Liver (tissue), 9 donors: ENCODE results near the gene NUBPL. TPM values are rescaled to one million over a fixed set of nuclear protein-coding genes. Genes with fewer than 3 reads are reported as not detected.
"Not testable (repeated sequence)": the region's sequence is repeated elsewhere in the genome, so short reads cannot be mapped to it uniquely, and the experiment has no call there.

Experiments used
- DNase-seq: peaks from one replicate; pipeline ENCODE4 v3.0.0-alpha.2; 2017; ENCODE audit warnings: low spot score
- H3K27ac ChIP-seq, 2 donors: one replicate each; pipeline ENCODE4 v1.7.0; 2013; ENCODE audit warnings: inconsistent platforms in 2 of 2, low read length in 2 of 2, control low read depth in 1 of 2, low read depth in 1 of 2, mild to moderate bottlenecking in 1 of 2
- H3K27me3 ChIP-seq, 4 donors: one replicate each; pipeline versions ENCODE4 v1.6.1 to v1.7.0; 2013; ENCODE audit warnings: low read length in 3 of 4, inconsistent platforms in 1 of 4, mild to moderate bottlenecking in 1 of 4, moderate library complexity in 1 of 4; ENCODE audit not compliant: control insufficient read depth in 4 of 4, insufficient read depth in 4 of 4
- H3K36me3 ChIP-seq, 4 donors: one replicate each; pipeline versions ENCODE4 v1.6.1 to v1.7.0; 2013; ENCODE audit warnings: low read length in 3 of 4, mild to moderate bottlenecking in 3 of 4, low read depth in 1 of 4, moderate library complexity in 1 of 4; ENCODE audit not compliant: control insufficient read depth in 4 of 4, insufficient read depth in 3 of 4
- H3K4me1 ChIP-seq, 4 donors: one replicate each; pipeline versions ENCODE4 v1.6.1 to v1.7.0; 2013; ENCODE audit warnings: low read length in 3 of 4, mild to moderate bottlenecking in 3 of 4, moderate library complexity in 1 of 4; ENCODE audit not compliant: control insufficient read depth in 4 of 4, insufficient read depth in 4 of 4
- H3K4me3 ChIP-seq, 3 donors: one replicate each; pipeline versions ENCODE4 v1.6.1 to v1.7.0; 2013; ENCODE audit warnings: low read length in 3 of 3, control low read depth in 1 of 3, low read depth in 1 of 3, mild to moderate bottlenecking in 1 of 3
- H3K9ac ChIP-seq, 2 donors: one replicate each; pipeline ENCODE4 v1.7.0; 2013; ENCODE audit warnings: low read length in 2 of 2, mild to moderate bottlenecking in 2 of 2, moderate library complexity in 2 of 2, control low read depth in 1 of 2, low read depth in 1 of 2
- H3K9me3 ChIP-seq, 4 donors: one replicate each; pipeline versions ENCODE4 v1.6.1 to v1.7.0; 2013; ENCODE audit warnings: low read length in 3 of 4; ENCODE audit not compliant: control insufficient read depth in 4 of 4
- ATF3 ChIP-seq: IDR thresholded peaks from 2 replicates; pipeline ENCODE4 v1.6.1; 2016; ENCODE audit warnings: antibody characterized with exemption
- CTCF ChIP-seq: fragments of 150-350 bp; IDR thresholded peaks from 2 replicates; pipeline ENCODE4 v1.5.1; 2017; ENCODE audit warnings: improper control_type of control experiment, low read depth, low read length; ENCODE audit not compliant: missing input control
- EGR1 ChIP-seq, 2 donors: IDR thresholded peaks; 2 replicates each; pipeline ENCODE4 v1.6.1; 2016 to 2018; ENCODE audit warnings: antibody characterized with exemption in 2 of 2, low read depth in 2 of 2
- FOXA1 ChIP-seq: IDR thresholded peaks from 2 replicates; pipeline ENCODE4 v1.6.1; 2016; ENCODE audit warnings: antibody characterized with exemption
- GABPA ChIP-seq, 2 donors: IDR thresholded peaks in 1 of 2; conservative IDR thresholded peaks in 1 of 2; 2 replicates each; pipeline ENCODE4 v1.6.1; 2016; ENCODE audit warnings: antibody characterized with exemption in 2 of 2, mild to moderate bottlenecking in 1 of 2, moderate library complexity in 1 of 2
- HNF4A ChIP-seq, 2 donors: conservative IDR thresholded peaks; 2 replicates each; pipeline ENCODE4 v1.6.1; 2016; ENCODE audit warnings: antibody characterized with exemption in 2 of 2, mild to moderate bottlenecking in 2 of 2
- HNF4G ChIP-seq: IDR thresholded peaks from 2 replicates; pipeline ENCODE4 v1.6.1; 2016; ENCODE audit warnings: antibody characterized with exemption
- MAX ChIP-seq: IDR thresholded peaks from 2 replicates; pipeline ENCODE4 v1.6.1; 2016; ENCODE audit warnings: antibody characterized with exemption
- NR2F2 ChIP-seq: IDR thresholded peaks from 2 replicates; pipeline ENCODE4 v1.6.1; 2016; ENCODE audit warnings: antibody characterized with exemption
- RAD21 ChIP-seq, 2 donors: IDR thresholded peaks; 2 replicates each; pipeline ENCODE4 v1.6.1; 2016; ENCODE audit warnings: antibody characterized with exemption in 2 of 2, mild to moderate bottlenecking in 2 of 2
- REST ChIP-seq: IDR thresholded peaks from 2 replicates; pipeline ENCODE4 v1.6.1; 2016; ENCODE audit warnings: antibody characterized with exemption, mild to moderate bottlenecking
- RXRA ChIP-seq, 2 donors: IDR thresholded peaks; 2 replicates each; pipeline ENCODE4 v1.6.1; 2017 to 2018; ENCODE audit warnings: antibody characterized with exemption in 2 of 2, mild to moderate bottlenecking in 1 of 2
- SP1 ChIP-seq: IDR thresholded peaks from 2 replicates; pipeline ENCODE4 v1.6.1; 2018; ENCODE audit warnings: antibody characterized with exemption, mild to moderate bottlenecking
- TAF1 ChIP-seq: conservative IDR thresholded peaks from 2 replicates; pipeline ENCODE4 v1.6.1; 2016; ENCODE audit warnings: antibody characterized with exemption, mild to moderate bottlenecking
- YY1 ChIP-seq: IDR thresholded peaks from 2 replicates; pipeline ENCODE4 v1.6.1; 2016; ENCODE audit warnings: antibody characterized with exemption, mild to moderate bottlenecking
- ZBTB33 ChIP-seq: IDR thresholded peaks from 2 replicates; pipeline ENCODE4 v1.6.1; 2016; ENCODE audit warnings: antibody characterized with exemption
- WGBS: extraction: QIAGEN DNeasy Blood & Tissue Kit; methylation state at CpG from one replicate; pipeline ENCODE4 v1.1.7; 2013; 5-methylcytosine and 5-hydroxymethylcytosine counted together
- polyA plus RNA-seq, 2 donors: library from polyadenylated mRNA; stranded (reverse) in 1 of 2; unstranded in 1 of 2; fragments of 200-250 nt in 1 of 2; fragments of >200 nt in 1 of 2; fragmentation: Nextera tagmentation in 1 of 2; extraction: Ambion mirVana in 1 of 2; gene quantifications; one replicate each; pipeline versions ENCODE4 v1.2.1 to v1.2.3, GENCODE V29; 2013 to 2015
- total RNA-seq, 2 donors: library from RNA; depleted of rRNA; stranded (reverse); fragments of >200 nt; gene quantifications; one replicate each; pipeline ENCODE4 v1.2.3, GENCODE V29; 2014
- donor health status: healthy.
- donor health status: healthy.
- donor health status: healthy.
- donor health status: healthy.
- donor health status: healthy.

The NUBPL gene
- total and polyA plus RNA-seq, 4 donors = 4.2 to 9.3 (median 6.7) TPM

- peak; percentile 24 to 64 for TF ChIP-seq RAD21 (IDR thresholded peaks at IDR 0.05)
- 80% methylated on average over 15 of the region's 15 CpGs for WGBS
Measured at GRCh38 chr14:31811693-31812628, 250.8 kb downstream of the NUBPL start.

GRCh38 chr14:31813724-31814490, 252.7 kb downstream of the NUBPL start:
- H3K27ac ChIP-seq, H3K36me3 ChIP-seq, DNase-seq, H3K4me1 ChIP-seq, H3K4me3 ChIP-seq, H3K9ac ChIP-seq, H3K9me3 ChIP-seq, H3K27me3 ChIP-seq: not testable (repeated sequence)
- whole genome bisulfite sequencing = 98% methylated on average over 2 of the region's 2 CpGs

More at GRCh38 chr14:31811693-31812628, 250.8 kb downstream of the NUBPL start:
- H3K27me3 ChIP-seq, H3K27ac ChIP-seq, DNase-seq, H3K9ac ChIP-seq, H3K36me3 ChIP-seq, H3K4me3 ChIP-seq, H3K4me1 ChIP-seq, H3K9me3 ChIP-seq: not testable (repeated sequence)

GRCh38 chr14:31819281-31819680, 258.1 kb downstream of the NUBPL start:
- H3K9ac ChIP-seq = no peak overlapping the region
- no peaks in the 10 kb centered on the region for H3K27me3 ChIP-seq
- H3K4me1 ChIP-seq = no peaks in the 10 kb centered on the region
- no peak overlapping the region for H3K4me3 ChIP-seq
- no peak for DNase-seq
- TF ChIP-seq EGR1 (IDR thresholded peaks at IDR 0.05; ENCODE audit: low read depth in 2 of 2) = no peak
- no peak for TF ChIP-seq HNF4G
- TF ChIP-seq RAD21 (IDR thresholded peaks at IDR 0.05) = no peak
- TF ChIP-seq REST = no peak
- no peak for TF ChIP-seq FOXA1
- no peak for TF ChIP-seq NR2F2
- TF ChIP-seq HNF4A (conservative IDR thresholded peaks at IDR 0.05) = no peak
- no peak for TF ChIP-seq GABPA (IDR thresholded peaks at IDR 0.05 in 1 of 2, conservative IDR thresholded peaks at IDR 0.05 in 1 of 2)
- no peak for TF ChIP-seq CTCF
- no peak for TF ChIP-seq ATF3
- no peak for TF ChIP-seq ZBTB33
- no peak for TF ChIP-seq TAF1
- TF ChIP-seq MAX = no peak
- no peak for TF ChIP-seq SP1
- TF ChIP-seq YY1 = no peak
- TF ChIP-seq RXRA (IDR thresholded peaks at IDR 0.05) = no peak
- no peak overlapping the region for H3K27ac ChIP-seq
- no peaks in the 10 kb centered on the region for H3K36me3 ChIP-seq
- no peaks in the 10 kb centered on the region for H3K9me3 ChIP-seq
